ENCODE results near the gene ACTRT2. TPM values are rescaled to one million over a fixed set of nuclear protein-coding genes. Genes with fewer than 3 reads are reported as not detected.

The ACTRT2 gene
- total and polyA plus RNA-seq, 2 donors (not counting 3 experiments of a cell fraction or from before 2014, with no cell fraction given) = not detected

- Histone ChIP-seq H3K27me3 (ENCODE audit: control insufficient read depth in 2 of 2, insufficient read depth in 2 of 2, low read length in 2 of 2) (peaks cover 50 to 63% of the 10 kb centered on the region in 2 experiments), H3K9me1 (replicated peaks; ENCODE audit: control insufficient read depth, extremely low read depth, insufficient read depth, low read length) (no peaks in the 10 kb centered on the region), H3K4me1 (ENCODE audit: control insufficient read depth, extremely low read depth, insufficient read depth, low read length) (no peaks in the 10 kb centered on the region), H2AFZ (ENCODE audit: low read depth, low read length) (no peak overlapping the region), H3K27ac (ENCODE audit: insufficient read depth, low read depth, low read length) (no peak overlapping the region), H4K20me1 (replicated peaks; ENCODE audit: control insufficient read depth, extremely low read depth, insufficient read depth, low read length) (no peaks in the 10 kb centered on the region), H3K79me2 (ENCODE audit: control insufficient read depth, insufficient read depth, low read length) (no peaks in the 10 kb centered on the region), H3K4me3 (replicated peaks in 1 of 3; ENCODE audit: insufficient read depth in 1 of 3, low read depth in 1 of 3, low read length in 3 of 3) (no peak overlapping the region), H3K9ac (replicated peaks; ENCODE audit: extremely low read depth, insufficient read depth, low read length) (no peak overlapping the region), H3K36me3 (ENCODE audit: control insufficient read depth in 2 of 2, extremely low read depth in 1 of 2, insufficient read depth in 2 of 2, low read length in 2 of 2) (no peaks in the 10 kb centered on the region), H3K9me3 (replicated peaks; ENCODE audit: control insufficient read depth, insufficient read depth, low read length) (no peaks in the 10 kb centered on the region), H3K4me2 (ENCODE audit: insufficient read depth, low read length) (no peak overlapping the region)
- FAIRE-seq (no peak), DNase-seq (ENCODE audit: low read depth, low spot score) (no peak)
- ChIA-PET CTCF (no interaction called here), POLR2A (no interaction called here)
- no TSS peak for BruUV-seq (replicated peaks)
- intact Hi-C loops (cut with micrococcal nuclease) (loop anchor here (5.0 to 10.0 kb wide), 2 partner anchors 250 to 653 kb away; partner anchors contain the start of gene PEX10), dilution Hi-C loops (cut with MboI; ENCODE audit: extremely low pct_ligation_motif_present, low sequenced_read_pairs) (no loop called here)
- TF ChIP-seq JUN (IDR thresholded peaks at IDR 0.05; ENCODE audit: borderline replicate concordance, insufficient read depth, insufficient read length, low read depth) (no peak), GATA2 (IDR thresholded peaks at IDR 0.05; ENCODE audit: insufficient read depth, insufficient read length, low read depth, low read length) (no peak), EZH2 (IDR thresholded peaks at IDR 0.05; ENCODE audit: borderline replicate concordance, low read depth, low read length, severe bottlenecking) (no peak), POLR2AphosphoS5 (IDR thresholded peaks at IDR 0.05; ENCODE audit: insufficient read depth, low read depth, low read length) (no peak), CTCF (IDR thresholded peaks at IDR 0.05; ENCODE audit: extremely low read depth in 1 of 2, insufficient read depth in 1 of 2, low read depth in 1 of 2, low read length in 2 of 2) (no peak), MAX (IDR thresholded peaks at IDR 0.05; ENCODE audit: insufficient read depth, insufficient read length) (no peak), MYC (IDR thresholded peaks at IDR 0.05; ENCODE audit: low read depth, low read length) (no peak), POLR2A (IDR thresholded peaks at IDR 0.05; ENCODE audit: low read depth, low read length) (no peak), FOS (IDR thresholded peaks at IDR 0.05; ENCODE audit: borderline replicate concordance, insufficient read depth, low read length) (no peak)
Measured at GRCh38 chr1:3064901-3065300, 43.6 kb downstream of the ACTRT2 start.

Data from endothelial cell of umbilical vein (primary cell).